DMS53 treated with DMSO at 0.1 percent for 48 hours (cell line): ENCODE data around the gene ASTN2.

Experiments
- DNase-seq: peaks from one replicate; lab custom pipeline; 2025; ENCODE audit not compliant: unreplicated experiment; lab: John Stamatoyannopoulos, UW

Gene ASTN2

DNA sequence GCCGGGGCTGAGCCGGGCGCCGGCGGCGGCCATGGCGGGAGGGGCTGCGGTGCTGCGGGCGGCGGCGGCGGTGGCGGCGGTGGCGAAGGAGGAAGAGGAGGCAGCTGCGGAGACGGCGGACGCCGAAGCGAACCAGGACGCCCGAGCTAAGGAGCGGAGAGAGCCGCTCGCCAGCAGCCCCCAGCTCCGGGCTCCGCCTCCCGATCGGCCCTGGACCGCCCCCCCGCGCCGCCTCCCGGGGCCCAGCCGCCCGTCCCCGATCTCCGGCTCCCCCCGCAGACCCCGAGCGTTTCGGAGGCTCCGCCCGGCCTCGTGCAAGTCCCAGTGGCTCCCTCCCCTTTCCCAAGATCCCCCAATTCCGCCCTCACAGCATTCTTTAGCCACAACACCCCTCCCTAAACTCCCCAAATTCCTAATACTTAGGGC, at the start of gene ASTN2:
ASTN2 (minus strand) TSS at position 152 of the 426 bp plus-strand sequence; CDS start at position 33, 119 bp downstream.
- no peak for DNase-seq

DNA sequence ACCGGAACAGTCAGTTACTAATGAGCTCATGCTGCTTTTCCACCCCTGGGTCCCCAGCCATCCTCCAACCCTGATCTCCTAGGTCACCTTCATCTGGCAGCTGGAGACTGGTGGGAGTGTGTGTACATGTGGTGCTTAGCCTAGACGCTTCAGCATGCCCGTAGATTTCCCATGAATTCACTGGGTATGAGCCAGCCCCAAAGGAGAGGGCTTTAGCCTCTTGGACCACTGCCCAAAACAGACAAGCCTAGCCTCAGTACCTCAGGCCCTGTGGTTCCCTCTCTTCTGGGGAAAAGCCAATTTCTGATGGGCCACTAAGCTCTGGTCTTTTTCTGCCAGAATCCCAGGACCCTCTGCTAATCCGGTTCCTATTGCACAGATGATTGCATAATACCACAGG, 48.0 kb upstream of the ASTN2 start:
- DNase-seq: no peak

DNA sequence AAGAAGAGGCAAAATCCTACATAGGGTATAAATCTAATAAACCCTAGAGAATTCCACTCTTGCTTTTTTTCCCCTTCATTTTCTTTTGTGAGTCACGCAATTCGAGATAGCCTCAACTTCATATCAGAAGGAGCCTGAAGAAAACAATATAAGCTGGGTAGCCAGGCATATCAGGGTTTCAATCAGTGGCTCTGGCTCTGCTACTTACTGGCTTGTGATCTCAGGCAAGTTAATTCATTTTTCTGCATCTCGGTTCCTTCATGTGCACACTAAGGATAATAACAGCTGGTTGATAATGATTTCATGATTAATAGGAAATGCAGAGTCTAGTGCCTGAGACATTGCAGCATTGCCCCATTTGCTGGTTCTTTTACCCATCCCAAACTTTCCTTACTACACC, 46.5 kb upstream of the ASTN2 start:
- no peak for DNase-seq

DNA sequence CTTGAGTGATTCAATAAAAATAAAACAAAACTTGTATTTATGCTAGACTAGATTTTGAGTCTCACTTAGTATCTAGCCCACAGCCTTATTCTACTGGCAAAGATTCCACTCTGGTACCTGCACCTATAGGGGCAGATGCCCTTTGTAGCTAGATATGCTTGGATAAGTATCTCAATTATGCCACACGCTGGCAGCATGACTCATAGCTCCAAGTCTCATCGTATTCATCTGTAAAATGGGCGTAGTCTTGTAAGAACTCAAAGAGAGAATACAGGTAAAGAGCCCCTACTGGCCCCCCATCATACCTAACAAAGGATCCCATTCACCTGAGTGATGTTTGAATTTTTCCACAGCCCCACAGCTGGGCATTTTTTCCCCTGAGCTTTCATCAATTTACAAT, 45.9 kb upstream of the ASTN2 start:
- no peak for DNase-seq

- no peak for DNase-seq
These were observed 45.1 kb upstream of the ASTN2 start for GRCh38 chr9:117459913-117460312.

DNA sequence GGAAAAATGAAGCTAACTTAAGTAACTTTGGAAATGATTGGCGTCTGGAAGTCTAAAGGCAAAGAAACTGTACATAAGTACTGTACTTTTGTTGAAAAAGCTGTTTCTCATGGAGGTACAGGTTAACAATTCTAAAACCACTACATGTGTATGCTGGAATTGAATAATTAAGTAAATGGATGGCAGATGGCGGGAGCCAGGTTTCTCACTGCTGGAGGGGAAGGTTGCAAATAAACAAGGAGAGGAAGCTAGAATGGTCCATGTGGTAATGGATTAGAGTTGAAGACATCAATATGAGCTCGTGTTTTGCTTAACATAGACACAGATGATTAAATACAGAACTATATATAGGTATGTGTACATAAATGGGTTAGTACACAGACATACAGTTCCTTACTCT, 43.2 kb upstream of the ASTN2 start:
- no peak for DNase-seq

GRCh38 chr9:117454711-117455110, 39.9 kb upstream of the ASTN2 start:
- DNase-seq: no peak

DNA sequence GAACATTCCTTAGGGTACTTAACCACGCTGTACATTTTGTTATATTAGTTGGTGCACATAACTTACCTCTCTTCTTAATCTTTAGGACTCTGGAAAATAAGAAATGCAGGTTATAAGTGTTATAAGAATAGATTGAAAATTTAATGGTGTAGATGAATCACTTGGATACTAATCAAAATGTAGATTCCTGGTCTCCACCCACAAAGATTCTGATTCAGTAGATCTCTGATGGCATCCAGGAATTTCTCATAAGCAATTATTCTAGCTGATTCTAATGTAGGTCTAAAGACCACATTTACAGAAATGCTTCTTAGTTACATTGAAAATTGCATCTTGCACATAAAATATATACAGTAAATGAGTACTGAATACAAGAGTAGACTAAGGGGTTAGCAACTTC, 38.9 kb upstream of the ASTN2 start:
- DNase-seq: no peak

GRCh38 chr9:117451311-117451710, 36.5 kb upstream of the ASTN2 start:
- no peak for DNase-seq

- no peak for DNase-seq
These were observed 33.2 kb upstream of the ASTN2 start for GRCh38 chr9:117448066-117448465.

DNA sequence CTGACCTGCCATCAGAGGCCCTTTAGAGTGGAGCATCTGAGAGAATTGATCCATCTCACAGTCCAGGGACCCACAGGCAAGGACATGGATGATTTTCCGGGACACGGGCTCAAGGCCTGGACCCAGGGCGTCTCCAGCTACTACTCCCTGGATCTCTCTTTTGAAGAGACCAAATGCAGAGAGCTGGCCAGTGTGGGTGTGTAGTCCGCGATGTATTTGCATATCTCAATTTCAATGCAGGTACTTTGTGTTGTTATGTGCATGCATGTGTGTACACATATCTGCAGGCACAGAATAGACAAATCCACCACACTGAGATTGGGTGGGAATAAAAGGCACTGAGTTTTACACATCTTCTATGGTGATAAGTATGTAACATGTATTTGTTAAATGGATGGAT, 30.8 kb upstream of the ASTN2 start:
- no peak for DNase-seq

DNA sequence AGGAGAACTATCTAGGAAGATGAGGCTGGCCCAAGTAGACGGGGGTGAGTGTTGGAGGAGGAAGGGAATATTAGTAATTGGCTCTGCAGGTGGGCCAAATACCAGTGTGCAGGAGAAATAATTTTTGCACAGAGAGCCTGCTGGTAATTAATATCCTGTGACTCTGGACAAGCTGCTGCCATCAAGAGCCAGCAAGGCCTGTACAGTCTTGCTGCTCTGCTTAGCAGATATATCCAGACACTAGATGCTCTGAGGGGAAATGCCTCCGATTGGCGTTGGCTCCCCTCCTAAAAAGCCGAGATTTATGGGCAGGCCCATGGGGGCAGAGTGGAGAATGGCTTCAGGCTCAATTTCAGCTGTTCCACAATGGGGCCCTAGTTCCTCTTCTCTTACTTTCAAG, 29.6 kb upstream of the ASTN2 start:
- no peak for DNase-seq

DNA sequence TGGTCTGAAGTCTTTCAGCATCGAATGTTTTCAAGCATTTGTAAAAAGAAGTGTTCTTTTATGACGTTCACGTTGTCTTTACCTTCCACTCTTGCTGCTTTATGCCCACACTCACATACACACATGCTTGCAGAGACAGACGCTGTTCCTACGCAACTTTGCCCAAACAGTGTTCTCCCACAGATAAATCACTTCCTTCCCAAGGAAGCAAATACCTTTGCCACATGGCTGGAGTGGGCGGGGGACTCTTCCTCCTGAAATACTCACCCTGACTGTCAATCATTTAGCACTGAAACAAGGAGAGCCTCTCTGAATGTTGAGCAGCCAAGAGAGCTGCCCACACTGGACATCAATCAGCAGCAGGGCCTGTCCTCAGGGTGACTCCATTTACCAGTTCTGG, 22.4 kb upstream of the ASTN2 start:
- no peak for DNase-seq

- DNase-seq: no peak
These were observed 20.9 kb upstream of the ASTN2 start for GRCh38 chr9:117435630-117436261.

- DNase-seq: no peak
These were observed 19.7 kb upstream of the ASTN2 start for GRCh38 chr9:117434566-117434965.

GRCh38 chr9:117430813-117431212, 16.0 kb upstream of the ASTN2 start:
- DNase-seq: no peak

GRCh38 chr9:117427357-117427913, 12.6 kb upstream of the ASTN2 start:
- DNase-seq: no peak

GRCh38 chr9:117425566-117425965, 10.7 kb upstream of the ASTN2 start:
- DNase-seq: no peak

GRCh38 chr9:117424291-117424690, 9.4 kb upstream of the ASTN2 start:
- DNase-seq: no peak

- DNase-seq: no peak
These were observed 3.3 kb upstream of the ASTN2 start for GRCh38 chr9:117418111-117418510.

- DNase-seq: no peak
These were observed 2.0 kb upstream of the ASTN2 start for GRCh38 chr9:117416856-117417255.

GRCh38 chr9:117415358-117415914, 579 bp upstream of the ASTN2 start:
- DNase-seq: no peak
